OCI-LY7 (cell line): Measurements from ENCODE around the gene PDXK.

Experiments used
- CTCF ChIP-seq: fragments of 200-600 bp; sonication (generic); conservative IDR thresholded peaks from 2 replicates; pipeline ENCODE4 v1.5.1; 2014; ENCODE audit warnings: mild to moderate bottlenecking, antibody characterized with exemption, low read length, moderate library complexity, mixed read lengths
- EZH2phosphoT487 ChIP-seq: fragments of 200-600 bp; sonication (generic); IDR thresholded peaks from 2 replicates; pipeline ENCODE4 v1.6.1; 2018; ENCODE audit warnings: low read depth, borderline replicate concordance, mild to moderate bottlenecking, mixed run types, antibody characterized with exemption, low read length, moderate library complexity, mixed read lengths

- TF ChIP-seq CTCF (no peak), EZH2phosphoT487 (no peak)
Measured at GRCh38 chr21:43754948-43755781, 36.2 kb downstream of the PDXK start.
